Posterior cingulate gyrus (tissue), 11 donors: ENCODE results near the gene CETN1.

ENCODE experiments used
- DNase-seq, 10 donors: peaks; one replicate each; pipeline versions ENCODE4 v3.0.0 to v3.0.0-alpha.2; 2020 to 2021; ENCODE audit warnings: mixed read lengths in 3 of 10
- intact Hi-C: fragments of 100-400 bp; cut with DNase I; formaldehyde crosslinking; loops from one replicate; pipeline ENCODE4 v1.15.1; 2023

CETN1 gene

GRCh38 chr18:580154-580553 lies at the start of gene CETN1:
Gene CETN1 (plus strand): TSS chr18:580380. CDS start chr18:580409, 29 bp downstream.
- no peak for DNase-seq
- intact Hi-C loops, result no loop called here

GRCh38 chr18:532018-532417 lies 48.2 kb upstream of the CETN1 start:
- DNase-seq, result no peak
- intact Hi-C loops, result no loop called here

- no peak for DNase-seq
- intact Hi-C loops, result no loop called here
Observed at GRCh38 chr18:532632-533031, 47.5 kb upstream of the CETN1 start.

- intact Hi-C loops, result no loop called here
- DNase-seq, result no peak
Observed at GRCh38 chr18:533995-534601, 46.1 kb upstream of the CETN1 start.

- DNase-seq, result no peak
Observed at GRCh38 chr18:543447-544078, 36.6 kb upstream of the CETN1 start.

GRCh38 chr18:549967-550366 lies 30.2 kb upstream of the CETN1 start:
- no peak for DNase-seq
- intact Hi-C loops, result no loop called here

More at GRCh38 chr18:543447-544078, 36.6 kb upstream of the CETN1 start:
- intact Hi-C loops, result no loop called here

GRCh38 chr18:551404-552061 lies 28.6 kb upstream of the CETN1 start:
- no peak for DNase-seq
- intact Hi-C loops, result no loop called here

- intact Hi-C loops, result no loop called here
- DNase-seq, result no peak
Observed at GRCh38 chr18:555705-556457, 24.3 kb upstream of the CETN1 start.

- intact Hi-C loops, result no loop called here
- DNase-seq, result no peak
Observed at GRCh38 chr18:564708-565561, 15.2 kb upstream of the CETN1 start.

- DNase-seq, result no peak
- intact Hi-C loops, result no loop called here
Observed at GRCh38 chr18:565562-566061, 14.6 kb upstream of the CETN1 start.

GRCh38 chr18:567122-567521 lies 13.1 kb upstream of the CETN1 start:
- intact Hi-C loops, result no loop called here
- DNase-seq, result no peak

GRCh38 chr18:568731-569130 lies 11.4 kb upstream of the CETN1 start:
- DNase-seq, result no peak
- intact Hi-C loops, result no loop called here

- intact Hi-C loops, result no loop called here
- no peak for DNase-seq
Observed at GRCh38 chr18:570256-570655, 9.9 kb upstream of the CETN1 start.

- no peak for DNase-seq
- intact Hi-C loops, result no loop called here
Observed at GRCh38 chr18:570697-571096, 9.5 kb upstream of the CETN1 start.

- no peak for DNase-seq
- intact Hi-C loops, result no loop called here
Observed at GRCh38 chr18:572091-572830, 7.9 kb upstream of the CETN1 start.

- intact Hi-C loops, result no loop called here
- DNase-seq, result no peak
Observed at GRCh38 chr18:572831-573289, 7.3 kb upstream of the CETN1 start.

GRCh38 chr18:573385-573784 lies 6.8 kb upstream of the CETN1 start:
- intact Hi-C loops, result no loop called here
- no peak for DNase-seq

GRCh38 chr18:574149-574860 lies 5.9 kb upstream of the CETN1 start:
- no peak for DNase-seq
- intact Hi-C loops, result no loop called here
